SK-N-MC (cell line): Measurements from ENCODE around the gene C22orf39.

Experiments
- EZH2 ChIP-seq: fragments of 200-600 bp; sonication (generic); IDR thresholded peaks from one replicate; pipeline ENCODE4 v1.6.1; 2017; ENCODE audit warnings: antibody characterized with exemption
- POLR2AphosphoS5 ChIP-seq: IDR thresholded peaks from 2 replicates; pipeline ENCODE4 v1.6.1; 2012; ENCODE audit warnings: mild to moderate bottlenecking, low read depth, low read length, borderline replicate concordance

- TF ChIP-seq EZH2 (no peak), POLR2AphosphoS5 (no peak)
Observed at GRCh38 chr22:19494676-19495173, 47.2 kb upstream of the C22orf39 start.
